Stomach (tissue), 4 donors: Measurements from ENCODE around the gene ZNF585A.

ENCODE experiments used
- CTCF ChIP-seq, 7 experiments: fragments of 450-650 bp in 4 of 7; fragments of 200-600 bp in 3 of 7; sonication (generic) in 3 of 7; IDR thresholded peaks; one replicate each; pipeline ENCODE4 v1.5.1; 2016 to 2019; ENCODE audit warnings: antibody characterized with exemption in 7 of 7, control low read depth in 2 of 7, mild to moderate bottlenecking in 1 of 7
- POLR2AphosphoS5 ChIP-seq, 3 donors: sonication (generic); formaldehyde crosslinking; IDR thresholded peaks; one replicate each; pipeline ENCODE4 v1.6.1; 2016; ENCODE audit warnings: antibody characterized with exemption in 3 of 3

DNA sequence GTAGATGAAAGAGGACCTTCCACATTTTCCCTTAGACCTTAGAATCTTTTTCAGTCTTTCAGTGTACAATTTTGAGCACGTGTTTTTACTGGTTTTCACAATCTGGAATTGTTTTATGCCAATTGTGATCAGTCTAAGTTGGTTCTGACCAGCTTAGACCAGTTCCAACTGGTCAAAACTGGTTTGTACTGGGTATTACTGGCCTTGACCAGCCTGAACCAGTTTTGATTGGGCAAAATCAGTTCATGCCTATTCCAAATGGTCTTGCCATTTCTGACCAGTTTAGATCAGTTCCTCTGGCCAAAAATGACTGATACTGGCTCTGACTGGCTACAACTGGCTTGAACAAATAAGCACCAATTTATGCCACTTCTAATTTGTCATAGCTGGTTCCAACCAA, 36.4 kb downstream of the ZNF585A start:
- TF ChIP-seq CTCF (IDR thresholded peaks at IDR 0.05) (no peak), POLR2AphosphoS5 (IDR thresholded peaks at IDR 0.05) (no peak)
